SU-DHL-6 (cell line): ENCODE data around the gene ABR.
"Not testable (repeated sequence)": the region's sequence is repeated elsewhere in the genome, so short reads cannot be mapped to it uniquely, and the experiment has no call there.

Experiments
- CTCF ChIP-seq: fragments of 200-600 bp; sonication (generic); IDR thresholded peaks from one replicate; pipeline ENCODE4 v1.5.1; 2017; ENCODE audit warnings: antibody characterized with exemption, mild to moderate bottlenecking, low read length, moderate library complexity; ENCODE audit not compliant: insufficient read depth, poor library complexity, severe bottlenecking
- EZH2phosphoT487 ChIP-seq: fragments of 200-600 bp; sonication (generic), shearing (Covaris generic); conservative IDR thresholded peaks from 2 replicates; pipeline ENCODE4 v1.6.1; 2018; ENCODE audit warnings: mild to moderate bottlenecking, antibody characterized with exemption, low read length, moderate library complexity, mixed read lengths

GRCh38 chr17:1073963-1074625, 105.7 kb downstream of the ABR start:
- TF ChIP-seq CTCF, EZH2phosphoT487: not testable (repeated sequence)
